HepG2 (cell line): ENCODE data around the gene HDAC4. TPM values are rescaled to one million over a fixed set of nuclear protein-coding genes. Genes with fewer than 3 reads are reported as not detected.

Experiments
- CREB1 ChIP-seq, 2 experiments: fragments of 450-650 bp in 1 of 2; IDR thresholded peaks; 2 replicates each; pipeline ENCODE4 v1.6.1; 2016 to 2017; ENCODE audit warnings: control low read depth in 1 of 2, mild to moderate bottlenecking in 1 of 2, missing compliant biosample characterization in 1 of 2, missing genetic modification characterization in 1 of 2
- EP300 ChIP-seq, 3 experiments: sonication (generic) in 1 of 3; formaldehyde crosslinking in 1 of 3; IDR thresholded peaks; 2 replicates each; pipeline versions ENCODE4 v1.5.1 to v1.6.1; 2011 to 2020; ENCODE audit warnings: low read depth in 2 of 3, low read length in 2 of 3, borderline replicate concordance in 1 of 3, improper control_type of control experiment in 1 of 3, mild to moderate bottlenecking in 1 of 3, missing genetic modification reagents in 1 of 3, moderate library complexity in 1 of 3
- FOSL2 ChIP-seq: sonication (generic); formaldehyde crosslinking; IDR thresholded peaks from 2 replicates; pipeline ENCODE4 v1.4.0; 2020; ENCODE audit warnings: missing genetic modification reagents
- FOXP1 ChIP-seq, 2 experiments: fragments of 450-650 bp in 1 of 2; IDR thresholded peaks; 2 replicates each; pipeline ENCODE4 v1.6.1; 2017 to 2018; ENCODE audit warnings: antibody characterized with exemption in 1 of 2
- HNRNPL ChIP-seq: fragments of 200-400 bp; formaldehyde crosslinking; IDR thresholded peaks from 2 replicates; pipeline ENCODE4 v1.6.1; 2017; ENCODE audit warnings: mild to moderate bottlenecking, low read depth, low read length
- LCORL ChIP-seq, 2 experiments: fragments of 450-650 bp in 1 of 2; sonication (generic) in 1 of 2; formaldehyde crosslinking in 1 of 2; IDR thresholded peaks; 2 replicates each; pipeline versions ENCODE4 v1.5.0 to v1.6.1; 2017 to 2020; ENCODE audit warnings: antibody characterized with exemption in 1 of 2, missing genetic modification reagents in 1 of 2
- MBD4 ChIP-seq: IDR thresholded peaks from 2 replicates; pipeline ENCODE4 v1.6.1; 2012; ENCODE audit warnings: low read length, inconsistent platforms, borderline replicate concordance
- RXRA ChIP-seq: sonication (generic); formaldehyde crosslinking; IDR thresholded peaks from 2 replicates; pipeline ENCODE4 v1.5.1; 2020; ENCODE audit warnings: missing genetic modification reagents
- SMC3 ChIP-seq: IDR thresholded peaks from 2 replicates; pipeline ENCODE4 v1.6.1; 2011; ENCODE audit warnings: low read length, improper control_type of control experiment
- TEAD3 ChIP-seq: optimal IDR thresholded peaks from 2 replicates; pipeline ENCODE3; 2016; ENCODE audit warnings: borderline replicate concordance
- ZNF12 ChIP-seq: sonication (generic); formaldehyde crosslinking; IDR thresholded peaks from 2 replicates; pipeline ENCODE4 v1.5.0; 2020; ENCODE audit warnings: missing genetic modification reagents
- ZNF569 ChIP-seq: sonication (generic); formaldehyde crosslinking; IDR thresholded peaks from 2 replicates; pipeline ENCODE4 v1.5.0; 2020; ENCODE audit warnings: mild to moderate bottlenecking, missing genetic modification reagents, moderate library complexity, borderline replicate concordance
- ZNF598 ChIP-seq: sonication (generic); formaldehyde crosslinking; IDR thresholded peaks from 2 replicates; pipeline ENCODE4 v1.5.1; 2020; ENCODE audit warnings: mild to moderate bottlenecking, missing genetic modification reagents, borderline replicate concordance
- ZNF713 ChIP-seq: sonication (generic); formaldehyde crosslinking; IDR thresholded peaks from 2 replicates; pipeline ENCODE4 v1.4.0; 2020; ENCODE audit warnings: mild to moderate bottlenecking, missing genetic modification reagents
- polyA plus RNA-seq, 8 experiments: library from polyadenylated mRNA; depleted of rRNA in 3 of 8; stranded (reverse) in 7 of 8; unstranded in 1 of 8; fragments of >200 nt; fragmentation: Illumina TruSeq in 4 of 8; extraction: Trizol in 4 of 8; gene quantifications; 2 replicates each; pipeline versions ENCODE4 v1.2.1 to v1.2.3, GENCODE V29; 2011 to 2016; ENCODE audit warnings: low read depth in 4 of 8, missing spikeins in 1 of 8, mixed read lengths in 1 of 8; ENCODE audit not compliant: insufficient read depth in 1 of 8
- total RNA-seq, 5 experiments: library from RNA; depleted of rRNA; stranded (reverse); fragments of >200 nt; fragmentation: Illumina TruSeq; extraction: Trizol; gene quantifications; 2 replicates each; pipeline ENCODE4 v1.2.3, GENCODE V29; 2016; ENCODE audit warnings: low read depth in 1 of 5
- TF ChIP-seq, protein P1 (sequence below): IDR thresholded peaks from 2 replicates; pipeline ENCODE4 v1.4.0; 2020; ENCODE audit warnings: mild to moderate bottlenecking, missing genetic modification reagents
- TF ChIP-seq, protein P2 (sequence below): sonication (generic); formaldehyde crosslinking; IDR thresholded peaks from 2 replicates; pipeline ENCODE4 v1.4.0; 2020; ENCODE audit warnings: missing genetic modification reagents
- TF ChIP-seq, protein P3 (sequence below): sonication (generic); formaldehyde crosslinking; IDR thresholded peaks from 2 replicates; pipeline ENCODE4 v1.5.0; 2020; ENCODE audit warnings: mild to moderate bottlenecking, missing genetic modification reagents

HDAC4 gene
- total and polyA plus RNA-seq, 2 of the 13 experiments (the other 11 are each of a cell fraction or from before 2014, with no cell fraction given), result 10.1 to 11.5 TPM

DNA sequence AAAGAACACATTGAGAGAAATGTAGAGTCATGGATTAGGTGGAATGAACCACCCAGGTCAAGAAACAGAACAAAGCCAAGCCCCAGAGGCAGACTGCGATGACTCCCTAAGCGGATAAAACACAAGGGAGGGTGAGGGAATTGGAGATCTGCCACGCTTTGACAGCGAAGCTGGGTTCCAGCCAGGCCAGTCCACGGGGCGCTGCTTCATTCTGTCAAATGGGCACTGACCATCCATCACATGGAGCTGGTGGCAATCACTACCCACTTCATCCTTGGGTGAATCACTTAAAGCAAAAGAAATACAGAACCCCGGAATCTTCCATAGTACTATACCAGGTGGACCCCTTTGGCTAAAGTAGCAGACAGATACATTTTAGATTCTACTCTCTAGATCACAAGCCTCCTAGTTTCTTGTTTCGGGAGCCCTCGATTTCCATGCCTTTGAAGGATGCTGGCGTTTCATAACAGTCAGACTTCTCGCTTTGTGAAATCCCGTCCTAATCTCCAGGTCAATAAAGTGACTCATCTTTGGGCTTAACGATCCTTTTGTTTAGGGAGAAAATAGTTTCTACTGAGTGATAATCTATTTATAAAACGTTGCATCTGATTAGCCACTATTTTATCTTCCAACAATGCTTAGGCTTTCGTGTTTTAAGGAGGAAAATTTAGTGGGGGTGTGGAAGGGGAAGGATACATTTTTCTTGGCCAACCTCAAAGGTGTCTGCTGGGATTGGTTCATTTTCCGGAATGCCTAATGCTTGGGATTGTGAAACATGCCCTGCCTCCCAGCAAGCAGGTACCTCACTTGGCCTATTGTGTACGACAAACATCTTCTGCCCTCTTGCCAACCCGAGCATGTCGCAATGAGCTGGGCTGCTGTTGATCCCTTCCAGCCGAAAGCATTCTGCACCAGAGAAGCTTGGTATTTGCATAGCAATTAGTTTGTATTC is 44.1 kb upstream of the HDAC4 start (continued):
- TF ChIP-seq ZNF713 (CRISPR knock-in tag) (no peak), HNRNPL (peak; percentile 71; the same call in 1 of the 2 replicates), RXRA (CRISPR knock-in tag) (peak; percentile 83; the same call in 1 of the 2 replicates), FOSL2 (CRISPR knock-in tag) (peak; percentile 92), ZNF598 (CRISPR knock-in tag) (0 out of 2 replicates have a peak, but pooled peaks have one; percentile 11), SMC3 (peak; percentile 38; the same call in 1 of the 2 replicates), LCORL (IDR thresholded peaks at IDR 0.05) (no peak), LCORL (CRISPR knock-in tag; IDR thresholded peaks at IDR 0.05) (peak; percentile 49; the same call in 1 of the 2 replicates), MBD4 (0 out of 2 replicates have a peak, but pooled peaks have one; percentile 43), ZNF12 (CRISPR knock-in tag) (peak; percentile 73), TEAD3 (peak; percentile 59), FOXP1 (IDR thresholded peaks at IDR 0.05) (no peak), FOXP1 (CRISPR knock-in tag; IDR thresholded peaks at IDR 0.05) (peak; percentile 66), ZNF569 (no peak), CREB1 (IDR thresholded peaks at IDR 0.05) (no peak), CREB1 (CRISPR knock-in tag; IDR thresholded peaks at IDR 0.05) (peak; percentile 42), EP300 (IDR thresholded peaks at IDR 0.05; ENCODE audit: low read depth in 2 of 2, low read length in 2 of 2) (peak; percentile 56 to 85), EP300 (CRISPR knock-in tag; IDR thresholded peaks at IDR 0.05; ENCODE audit: borderline replicate concordance) (no peak; the same call in 1 of the 2 replicates)
- TF ChIP-seq, protein P1, sequence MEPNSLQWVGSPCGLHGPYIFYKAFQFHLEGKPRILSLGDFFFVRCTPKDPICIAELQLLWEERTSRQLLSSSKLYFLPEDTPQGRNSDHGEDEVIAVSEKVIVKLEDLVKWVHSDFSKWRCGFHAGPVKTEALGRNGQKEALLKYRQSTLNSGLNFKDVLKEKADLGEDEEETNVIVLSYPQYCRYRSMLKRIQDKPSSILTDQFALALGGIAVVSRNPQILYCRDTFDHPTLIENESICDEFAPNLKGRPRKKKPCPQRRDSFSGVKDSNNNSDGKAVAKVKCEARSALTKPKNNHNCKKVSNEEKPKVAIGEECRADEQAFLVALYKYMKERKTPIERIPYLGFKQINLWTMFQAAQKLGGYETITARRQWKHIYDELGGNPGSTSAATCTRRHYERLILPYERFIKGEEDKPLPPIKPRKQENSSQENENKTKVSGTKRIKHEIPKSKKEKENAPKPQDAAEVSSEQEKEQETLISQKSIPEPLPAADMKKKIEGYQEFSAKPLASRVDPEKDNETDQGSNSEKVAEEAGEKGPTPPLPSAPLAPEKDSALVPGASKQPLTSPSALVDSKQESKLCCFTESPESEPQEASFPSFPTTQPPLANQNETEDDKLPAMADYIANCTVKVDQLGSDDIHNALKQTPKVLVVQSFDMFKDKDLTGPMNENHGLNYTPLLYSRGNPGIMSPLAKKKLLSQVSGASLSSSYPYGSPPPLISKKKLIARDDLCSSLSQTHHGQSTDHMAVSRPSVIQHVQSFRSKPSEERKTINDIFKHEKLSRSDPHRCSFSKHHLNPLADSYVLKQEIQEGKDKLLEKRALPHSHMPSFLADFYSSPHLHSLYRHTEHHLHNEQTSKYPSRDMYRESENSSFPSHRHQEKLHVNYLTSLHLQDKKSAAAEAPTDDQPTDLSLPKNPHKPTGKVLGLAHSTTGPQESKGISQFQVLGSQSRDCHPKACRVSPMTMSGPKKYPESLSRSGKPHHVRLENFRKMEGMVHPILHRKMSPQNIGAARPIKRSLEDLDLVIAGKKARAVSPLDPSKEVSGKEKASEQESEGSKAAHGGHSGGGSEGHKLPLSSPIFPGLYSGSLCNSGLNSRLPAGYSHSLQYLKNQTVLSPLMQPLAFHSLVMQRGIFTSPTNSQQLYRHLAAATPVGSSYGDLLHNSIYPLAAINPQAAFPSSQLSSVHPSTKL (CRISPR knock-in tag), result peak; percentile 83
- TF ChIP-seq, protein P2, sequence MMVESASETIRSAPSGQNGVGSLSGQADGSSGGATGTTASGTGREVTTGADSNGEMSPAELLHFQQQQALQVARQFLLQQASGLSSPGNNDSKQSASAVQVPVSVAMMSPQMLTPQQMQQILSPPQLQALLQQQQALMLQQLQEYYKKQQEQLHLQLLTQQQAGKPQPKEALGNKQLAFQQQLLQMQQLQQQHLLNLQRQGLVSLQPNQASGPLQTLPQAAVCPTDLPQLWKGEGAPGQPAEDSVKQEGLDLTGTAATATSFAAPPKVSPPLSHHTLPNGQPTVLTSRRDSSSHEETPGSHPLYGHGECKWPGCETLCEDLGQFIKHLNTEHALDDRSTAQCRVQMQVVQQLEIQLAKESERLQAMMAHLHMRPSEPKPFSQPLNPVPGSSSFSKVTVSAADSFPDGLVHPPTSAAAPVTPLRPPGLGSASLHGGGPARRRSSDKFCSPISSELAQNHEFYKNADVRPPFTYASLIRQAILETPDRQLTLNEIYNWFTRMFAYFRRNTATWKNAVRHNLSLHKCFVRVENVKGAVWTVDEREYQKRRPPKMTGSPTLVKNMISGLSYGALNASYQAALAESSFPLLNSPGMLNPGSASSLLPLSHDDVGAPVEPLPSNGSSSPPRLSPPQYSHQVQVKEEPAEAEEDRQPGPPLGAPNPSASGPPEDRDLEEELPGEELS (CRISPR knock-in tag), result peak; percentile 84
- TF ChIP-seq, protein P3, sequence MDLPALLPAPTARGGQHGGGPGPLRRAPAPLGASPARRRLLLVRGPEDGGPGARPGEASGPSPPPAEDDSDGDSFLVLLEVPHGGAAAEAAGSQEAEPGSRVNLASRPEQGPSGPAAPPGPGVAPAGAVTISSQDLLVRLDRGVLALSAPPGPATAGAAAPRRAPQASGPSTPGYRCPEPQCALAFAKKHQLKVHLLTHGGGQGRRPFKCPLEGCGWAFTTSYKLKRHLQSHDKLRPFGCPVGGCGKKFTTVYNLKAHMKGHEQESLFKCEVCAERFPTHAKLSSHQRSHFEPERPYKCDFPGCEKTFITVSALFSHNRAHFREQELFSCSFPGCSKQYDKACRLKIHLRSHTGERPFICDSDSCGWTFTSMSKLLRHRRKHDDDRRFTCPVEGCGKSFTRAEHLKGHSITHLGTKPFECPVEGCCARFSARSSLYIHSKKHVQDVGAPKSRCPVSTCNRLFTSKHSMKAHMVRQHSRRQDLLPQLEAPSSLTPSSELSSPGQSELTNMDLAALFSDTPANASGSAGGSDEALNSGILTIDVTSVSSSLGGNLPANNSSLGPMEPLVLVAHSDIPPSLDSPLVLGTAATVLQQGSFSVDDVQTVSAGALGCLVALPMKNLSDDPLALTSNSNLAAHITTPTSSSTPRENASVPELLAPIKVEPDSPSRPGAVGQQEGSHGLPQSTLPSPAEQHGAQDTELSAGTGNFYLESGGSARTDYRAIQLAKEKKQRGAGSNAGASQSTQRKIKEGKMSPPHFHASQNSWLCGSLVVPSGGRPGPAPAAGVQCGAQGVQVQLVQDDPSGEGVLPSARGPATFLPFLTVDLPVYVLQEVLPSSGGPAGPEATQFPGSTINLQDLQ (CRISPR knock-in tag), result no peak
